Neural progenitor cell (in vitro differentiated cells): ENCODE results near the gene NEB. TPM values are rescaled to one million over a fixed set of nuclear protein-coding genes. Genes with fewer than 3 reads are reported as not detected.

Source experiments
- DNase-seq: peaks from one replicate; pipeline ENCODE4 v3.0.0-alpha.2; 2016; ENCODE audit warnings: low spot score
- H2AFZ ChIP-seq: fragments of 200-600 bp; sonication (generic); replicated peaks from 2 replicates; pipeline ENCODE4 v1.6.1; 2016; ENCODE audit warnings: antibody characterized with exemption
- H3F3A ChIP-seq: fragments of 200-600 bp; sonication (generic); 2 replicates; pipeline ENCODE4 v1.6.1; 2016; ENCODE audit warnings: antibody characterized with exemption, low read depth
- H3K27ac ChIP-seq: fragments of 200-600 bp; sonication (generic); 2 replicates; pipeline ENCODE4 v1.5.1; 2016; ENCODE audit warnings: mild to moderate bottlenecking
- H3K27me3 ChIP-seq: fragments of 200-600 bp; sonication (generic); 2 replicates; pipeline ENCODE4 v1.6.1; 2016; ENCODE audit warnings: mild to moderate bottlenecking, moderate library complexity
- H3K36me3 ChIP-seq: fragments of 200-600 bp; sonication (generic); 2 replicates; pipeline ENCODE4 v1.5.1; 2016
- H3K4me1 ChIP-seq: fragments of 200-600 bp; sonication (generic); 2 replicates; pipeline ENCODE4 v1.6.1; 2016; ENCODE audit warnings: mixed run types
- H3K4me2 ChIP-seq: fragments of 200-600 bp; sonication (generic); 2 replicates; pipeline ENCODE4 v1.6.1; 2016
- H3K4me3 ChIP-seq: fragments of 200-600 bp; sonication (generic); 2 replicates; pipeline ENCODE4 v1.5.1; 2016
- H3K79me2 ChIP-seq: fragments of 200-600 bp; sonication (generic); 2 replicates; pipeline ENCODE4 v1.6.1; 2016; ENCODE audit warnings: low read depth
- H3K9ac ChIP-seq: fragments of 200-600 bp; sonication (generic); 2 replicates; pipeline ENCODE4 v1.6.1; 2016
- H3K9me3 ChIP-seq: fragments of 200-600 bp; sonication (generic); 2 replicates; pipeline ENCODE4 v1.5.1; 2016; ENCODE audit warnings: low read depth
- H4K20me1 ChIP-seq: fragments of 200-600 bp; sonication (generic); 2 replicates; pipeline ENCODE4 v1.6.1; 2016; ENCODE audit warnings: low read depth
- H3K27ac Mint-ChIP-seq: 3 replicates; pipeline ENCODE4 v1.8.0; 2021; ENCODE audit warnings: mixed read lengths
- H3K27me3 Mint-ChIP-seq: 2 replicates; pipeline ENCODE4 v1.8.0; 2022; ENCODE audit warnings: low read depth, mild to moderate bottlenecking, inconsistent platforms, moderate library complexity, mixed read lengths; ENCODE audit not compliant: insufficient read depth
- H3K36me3 Mint-ChIP-seq: 3 replicates; pipeline ENCODE4 v1.8.0; 2021; ENCODE audit warnings: mixed read lengths
- H3K4me1 Mint-ChIP-seq: 3 replicates; pipeline ENCODE4 v1.8.0; 2021; ENCODE audit warnings: mixed read lengths
- H3K4me3 Mint-ChIP-seq: 3 replicates; pipeline ENCODE4 v1.8.0; 2021; ENCODE audit warnings: mild to moderate bottlenecking, moderate library complexity, mixed read lengths
- H3K9me3 Mint-ChIP-seq: 3 replicates; pipeline ENCODE4 v1.8.0; 2020; ENCODE audit warnings: mixed read lengths
- CTCF ChIP-seq: fragments of 200-600 bp; sonication (generic); IDR thresholded peaks from 2 replicates; pipeline ENCODE4 v1.5.1; 2017; ENCODE audit warnings: antibody characterized with exemption, mild to moderate bottlenecking
- EZH2 ChIP-seq: fragments of 200-600 bp; sonication (generic); IDR thresholded peaks from 2 replicates; pipeline ENCODE4 v1.6.1; 2017; ENCODE audit warnings: antibody characterized with exemption, mild to moderate bottlenecking, moderate library complexity
- EZH2phosphoT487 ChIP-seq: fragments of 200-600 bp; sonication (generic); IDR thresholded peaks from 2 replicates; pipeline ENCODE4 v1.6.1; 2017; ENCODE audit warnings: antibody characterized with exemption
- total RNA-seq: library from RNA; depleted of rRNA; stranded (reverse); fragments of >200 nt; gene quantifications from 2 replicates; pipeline ENCODE4 v1.2.3, GENCODE V29; 2015; ENCODE audit warnings: low replicate concordance

NEB gene, protein sequence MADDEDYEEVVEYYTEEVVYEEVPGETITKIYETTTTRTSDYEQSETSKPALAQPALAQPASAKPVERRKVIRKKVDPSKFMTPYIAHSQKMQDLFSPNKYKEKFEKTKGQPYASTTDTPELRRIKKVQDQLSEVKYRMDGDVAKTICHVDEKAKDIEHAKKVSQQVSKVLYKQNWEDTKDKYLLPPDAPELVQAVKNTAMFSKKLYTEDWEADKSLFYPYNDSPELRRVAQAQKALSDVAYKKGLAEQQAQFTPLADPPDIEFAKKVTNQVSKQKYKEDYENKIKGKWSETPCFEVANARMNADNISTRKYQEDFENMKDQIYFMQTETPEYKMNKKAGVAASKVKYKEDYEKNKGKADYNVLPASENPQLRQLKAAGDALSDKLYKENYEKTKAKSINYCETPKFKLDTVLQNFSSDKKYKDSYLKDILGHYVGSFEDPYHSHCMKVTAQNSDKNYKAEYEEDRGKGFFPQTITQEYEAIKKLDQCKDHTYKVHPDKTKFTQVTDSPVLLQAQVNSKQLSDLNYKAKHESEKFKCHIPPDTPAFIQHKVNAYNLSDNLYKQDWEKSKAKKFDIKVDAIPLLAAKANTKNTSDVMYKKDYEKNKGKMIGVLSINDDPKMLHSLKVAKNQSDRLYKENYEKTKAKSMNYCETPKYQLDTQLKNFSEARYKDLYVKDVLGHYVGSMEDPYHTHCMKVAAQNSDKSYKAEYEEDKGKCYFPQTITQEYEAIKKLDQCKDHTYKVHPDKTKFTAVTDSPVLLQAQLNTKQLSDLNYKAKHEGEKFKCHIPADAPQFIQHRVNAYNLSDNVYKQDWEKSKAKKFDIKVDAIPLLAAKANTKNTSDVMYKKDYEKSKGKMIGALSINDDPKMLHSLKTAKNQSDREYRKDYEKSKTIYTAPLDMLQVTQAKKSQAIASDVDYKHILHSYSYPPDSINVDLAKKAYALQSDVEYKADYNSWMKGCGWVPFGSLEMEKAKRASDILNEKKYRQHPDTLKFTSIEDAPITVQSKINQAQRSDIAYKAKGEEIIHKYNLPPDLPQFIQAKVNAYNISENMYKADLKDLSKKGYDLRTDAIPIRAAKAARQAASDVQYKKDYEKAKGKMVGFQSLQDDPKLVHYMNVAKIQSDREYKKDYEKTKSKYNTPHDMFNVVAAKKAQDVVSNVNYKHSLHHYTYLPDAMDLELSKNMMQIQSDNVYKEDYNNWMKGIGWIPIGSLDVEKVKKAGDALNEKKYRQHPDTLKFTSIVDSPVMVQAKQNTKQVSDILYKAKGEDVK (N-terminal part only)
- total RNA-seq: 0.49 and 0.53 TPM in 2 replicates

- no peak within 1 kb of the TSS for H3K4me3 Mint-ChIP-seq
- H3K4me1 Mint-ChIP-seq: no peaks in the 10 kb centered on the region
- Histone ChIP-seq H4K20me1 (no peaks in the 10 kb centered on the region), H3F3A (no peaks in the 10 kb centered on the region), H3K9me3 (no peaks in the 10 kb centered on the region), H3K36me3 (no peaks in the 10 kb centered on the region), H3K4me3 (no peak within 1 kb of the TSS), H2AFZ (peak within 1 kb of the TSS; percentile 18), H3K9ac (no peak within 1 kb of the TSS), H3K27ac (no peak within 1 kb of the TSS), H3K79me2 (no peaks in the 10 kb centered on the region), H3K4me1 (peaks cover 8% of the 10 kb centered on the region), H3K4me2 (no peak within 1 kb of the TSS), H3K27me3 (no peaks in the 10 kb centered on the region)
- H3K27ac Mint-ChIP-seq: no peak within 1 kb of the TSS
- TF ChIP-seq EZH2 (no peak), CTCF (no peak), EZH2phosphoT487 (no peak)
- H3K9me3 Mint-ChIP-seq: no peaks in the 10 kb centered on the region
- DNase-seq: no peak
- no peaks in the 10 kb centered on the region for H3K36me3 Mint-ChIP-seq
- peaks cover 4% of the 10 kb centered on the region for H3K27me3 Mint-ChIP-seq
These were observed at the start of gene NEB for GRCh38 chr2:151733771-151734672. TSS of gene NEB (minus strand) at chr2:151734476. CDS start at chr2:151733156, 1,320 bp downstream.

DNA sequence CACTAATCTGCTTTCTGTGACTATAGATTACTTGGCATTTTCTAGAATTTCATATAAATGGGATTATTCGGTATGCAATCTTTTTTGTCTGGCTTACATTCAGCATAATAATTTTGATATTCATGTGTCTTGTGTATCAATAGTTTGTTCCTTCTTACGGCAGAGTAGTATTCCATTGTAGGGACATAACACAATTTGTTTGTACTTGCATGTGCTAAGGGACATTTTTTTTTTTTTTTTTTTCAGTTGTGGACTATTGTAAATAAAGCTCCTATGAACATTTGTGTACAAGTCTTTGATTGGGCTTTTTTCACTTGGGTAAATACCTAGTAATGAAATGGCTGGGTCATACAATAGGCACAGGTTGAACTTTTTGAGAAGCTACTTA, 48.9 kb upstream of the NEB start:
- no peak overlapping the region for H2AFZ ChIP-seq
- H3K4me3 ChIP-seq: no peak overlapping the region
- H3K9me3 ChIP-seq: no peaks in the 10 kb centered on the region
- peaks cover 6% of the 10 kb centered on the region for H3K36me3 ChIP-seq
- peaks cover 2% of the 10 kb centered on the region for H3K27me3 Mint-ChIP-seq
- TF ChIP-seq EZH2phosphoT487 (no peak), EZH2 (no peak), CTCF (no peak)
- H4K20me1 ChIP-seq: no peaks in the 10 kb centered on the region
- H3K4me2 ChIP-seq: no peak overlapping the region
- H3K4me3 Mint-ChIP-seq: no peak overlapping the region
- no peaks in the 10 kb centered on the region for H3F3A ChIP-seq
- H3K9me3 Mint-ChIP-seq: no peaks in the 10 kb centered on the region
- H3K4me1 Mint-ChIP-seq: no peaks in the 10 kb centered on the region
- no peak overlapping the region for H3K27ac ChIP-seq
- H3K27ac Mint-ChIP-seq: no peak overlapping the region
- peaks cover 27% of the 10 kb centered on the region for H3K36me3 Mint-ChIP-seq
- no peak for DNase-seq
- H3K9ac ChIP-seq: no peak overlapping the region
- no peaks in the 10 kb centered on the region for H3K4me1 ChIP-seq
- H3K27me3 ChIP-seq: no peaks in the 10 kb centered on the region
- H3K79me2 ChIP-seq: no peaks in the 10 kb centered on the region
